GM18873 (cell line): Measurements from ENCODE around the gene HIGD1C.
"Not testable (repeated sequence)": the region's sequence is repeated elsewhere in the genome, so short reads cannot be mapped to it uniquely, and the experiment has no call there.

Experiments
- ATAC-seq: cut with Tn5 transposase; IDR thresholded peaks from one replicate; pipeline ENCODE4 v1.9.1; 2021; ENCODE audit warnings: mild to moderate bottlenecking, moderate library complexity, moderate number of reproducible peaks; ENCODE audit not compliant: unreplicated experiment, low FRiP score

Gene HIGD1C

GRCh38 chr12:51013441-51013840 is 61.1 kb downstream of the HIGD1C start:
- no peak for ATAC-seq

GRCh38 chr12:51014467-51014866 is 62.1 kb downstream of the HIGD1C start:
- not testable (repeated sequence) for ATAC-seq

GRCh38 chr12:51017452-51017851 is 65.1 kb downstream of the HIGD1C start:
- no peak for ATAC-seq

- ATAC-seq = no peak
These were observed 66.6 kb downstream of the HIGD1C start for GRCh38 chr12:51018956-51019355.

- ATAC-seq = no peak
These were observed 67.6 kb downstream of the HIGD1C start for GRCh38 chr12:51019927-51020326.
